Effector memory CD8-positive, alpha-beta T cell (primary cell): ENCODE measurements around the gene FPGT.
"Not testable (repeated sequence)": the region's sequence is repeated elsewhere in the genome, so short reads cannot be mapped to it uniquely, and the experiment has no call there.

Experiments
- ATAC-seq: fragments of 150-1000 bp; cut with Tn5 transposase; replicated peaks from 2 replicates; pipeline ENCODE4 v1.10.0; 2021; ENCODE audit warnings: mild to moderate bottlenecking, moderate library complexity
- DNase-seq, 3 experiments: peaks; one replicate each; pipeline ENCODE4 v3.0.0; 2021
- H3K27ac Mint-ChIP-seq, 2 donors: one replicate each; pipeline ENCODE4 v1.8.0; 2022; ENCODE audit warnings: mild to moderate bottlenecking in 2 of 2, mixed read lengths in 2 of 2, moderate library complexity in 2 of 2
- H3K27me3 Mint-ChIP-seq, 2 donors: one replicate each; pipeline ENCODE4 v1.8.0; 2022; ENCODE audit warnings: mixed read lengths in 2 of 2
- H3K36me3 Mint-ChIP-seq: one replicate; pipeline ENCODE4 v1.8.0; 2022; ENCODE audit warnings: mild to moderate bottlenecking, moderate library complexity, mixed read lengths; ENCODE audit not compliant: insufficient read depth
- H3K4me1 Mint-ChIP-seq, 2 donors: one replicate each; pipeline ENCODE4 v1.8.0; 2022; ENCODE audit warnings: low read depth in 2 of 2, mixed read lengths in 2 of 2
- H3K4me3 Mint-ChIP-seq, 2 donors: one replicate each; pipeline ENCODE4 v1.8.0; 2022; ENCODE audit warnings: mild to moderate bottlenecking in 2 of 2, mixed read lengths in 2 of 2, moderate library complexity in 2 of 2
- H3K9me3 Mint-ChIP-seq, 2 donors: one replicate each; pipeline ENCODE4 v1.8.0; 2022; ENCODE audit warnings: mixed read lengths in 2 of 2

FPGT gene

GRCh38 chr1:74235153-74235552 lies 37.1 kb downstream of the FPGT start, which contains the start of gene TNNI3K:
Gene TNNI3K, plus strand, starts transcription at chr1:74235387. Its CDS starts 65 bp downstream, at chr1:74235452.
- no peak within 1 kb of the TSS for H3K4me3 Mint-ChIP-seq
- H3K9me3 Mint-ChIP-seq: peaks cover 0 to 9% of the 10 kb centered on the region in 2 donors

GRCh38 chr1:74236440-74236839 lies 38.4 kb downstream of the FPGT start:
- no peaks in the 10 kb centered on the region for H3K27me3 Mint-ChIP-seq
- peaks cover 0 to 9% of the 10 kb centered on the region in 2 donors for H3K9me3 Mint-ChIP-seq
- no peak for DNase-seq
- H3K4me3 Mint-ChIP-seq: no peak overlapping the region
- no peaks in the 10 kb centered on the region for H3K36me3 Mint-ChIP-seq
- ATAC-seq: no peak
- H3K4me1 Mint-ChIP-seq: no peaks in the 10 kb centered on the region
- no peak overlapping the region for H3K27ac Mint-ChIP-seq

More at GRCh38 chr1:74235153-74235552, 37.1 kb downstream of the FPGT start, which contains the start of gene TNNI3K:
- H3K27me3 Mint-ChIP-seq: no peaks in the 10 kb centered on the region
- DNase-seq (no peak), ATAC-seq (no peak)
- no peaks in the 10 kb centered on the region for H3K36me3 Mint-ChIP-seq
- H3K27ac Mint-ChIP-seq: no peak within 1 kb of the TSS
- H3K4me1 Mint-ChIP-seq: no peaks in the 10 kb centered on the region

- H3K36me3 Mint-ChIP-seq: no peaks in the 10 kb centered on the region
Observed at GRCh38 chr1:74237035-74237434, 39.0 kb downstream of the FPGT start.

GRCh38 chr1:74237787-74238186 lies 39.7 kb downstream of the FPGT start:
- no peaks in the 10 kb centered on the region for H3K4me1 Mint-ChIP-seq
- no peaks in the 10 kb centered on the region for H3K36me3 Mint-ChIP-seq
- DNase-seq (no peak), ATAC-seq (no peak)
- H3K27me3 Mint-ChIP-seq: no peaks in the 10 kb centered on the region
- no peak overlapping the region for H3K27ac Mint-ChIP-seq
- no peak overlapping the region for H3K4me3 Mint-ChIP-seq
- peaks cover 0 to 9% of the 10 kb centered on the region in 2 donors for H3K9me3 Mint-ChIP-seq

More at GRCh38 chr1:74237035-74237434, 39.0 kb downstream of the FPGT start:
- H3K9me3 Mint-ChIP-seq: peaks cover 0 to 9% of the 10 kb centered on the region in 2 donors
- H3K27me3 Mint-ChIP-seq: no peaks in the 10 kb centered on the region
- no peak overlapping the region for H3K4me3 Mint-ChIP-seq
- DNase-seq: no peak
- H3K27ac Mint-ChIP-seq: no peak overlapping the region
- no peaks in the 10 kb centered on the region for H3K4me1 Mint-ChIP-seq
- no peak for ATAC-seq

- Mint-ChIP-seq H3K4me3 (no peak overlapping the region), H3K36me3 (no peaks in the 10 kb centered on the region), H3K9me3 (no peaks in the 10 kb centered on the region), H3K4me1 (no peaks in the 10 kb centered on the region), H3K27ac (no peak overlapping the region), H3K27me3 (no peaks in the 10 kb centered on the region)
- DNase-seq (no peak), ATAC-seq (no peak)
Observed at GRCh38 chr1:74245168-74245772, 47.2 kb downstream of the FPGT start.

- no peaks in the 10 kb centered on the region for H3K9me3 Mint-ChIP-seq
- DNase-seq: no peak
Observed at GRCh38 chr1:74246315-74246714, 48.3 kb downstream of the FPGT start.

GRCh38 chr1:74247881-74248528 lies 50.0 kb downstream of the FPGT start:
- no peak overlapping the region for H3K27ac Mint-ChIP-seq
- no peaks in the 10 kb centered on the region for H3K36me3 Mint-ChIP-seq
- no peaks in the 10 kb centered on the region for H3K27me3 Mint-ChIP-seq
- DNase-seq: no peak
- H3K4me3 Mint-ChIP-seq: no peak overlapping the region
- H3K9me3 Mint-ChIP-seq: no peaks in the 10 kb centered on the region
- H3K4me1 Mint-ChIP-seq: no peaks in the 10 kb centered on the region
- ATAC-seq: no peak

More at GRCh38 chr1:74246315-74246714, 48.3 kb downstream of the FPGT start:
- H3K4me1 Mint-ChIP-seq: no peaks in the 10 kb centered on the region
- H3K27ac Mint-ChIP-seq: no peak overlapping the region
- ATAC-seq: no peak
- no peak overlapping the region for H3K4me3 Mint-ChIP-seq
- no peaks in the 10 kb centered on the region for H3K36me3 Mint-ChIP-seq
- no peaks in the 10 kb centered on the region for H3K27me3 Mint-ChIP-seq

GRCh38 chr1:74253243-74253824 lies 55.3 kb downstream of the FPGT start:
- not testable (repeated sequence) for H3K27ac Mint-ChIP-seq, H3K9me3 Mint-ChIP-seq, H3K36me3 Mint-ChIP-seq, H3K27me3 Mint-ChIP-seq, ATAC-seq, DNase-seq, H3K4me1 Mint-ChIP-seq, H3K4me3 Mint-ChIP-seq
